ENCODE results near the gene N4BP2L1. TPM values are rescaled to one million over a fixed set of nuclear protein-coding genes. Genes with fewer than 3 reads are reported as not detected.

The N4BP2L1 gene
- total RNA-seq, 1 donor from 2014 or later, result 1.2 TPM

GRCh38 chr13:32474999-32475792 is 47.3 kb upstream of the N4BP2L1 start:
- Histone ChIP-seq H3K27ac (no peak overlapping the region), H4K20me1 (ENCODE audit: low read depth) (no peaks in the 10 kb centered on the region), H3K79me2 (ENCODE audit: low read depth) (no peaks in the 10 kb centered on the region), H3F3A (ENCODE audit: low read depth) (no peaks in the 10 kb centered on the region), H3K4me3 (no peak overlapping the region), H3K4me1 (peaks cover 17% of the 10 kb centered on the region), H3K36me3 (no peaks in the 10 kb centered on the region), H3K27me3 (no peaks in the 10 kb centered on the region), H3K4me2 (no peak overlapping the region), H3K9me3 (ENCODE audit: low read depth) (no peaks in the 10 kb centered on the region), H2AFZ (replicated peaks) (peak overlapping the region; percentile 2), H3K9ac (no peak overlapping the region)
- peak; percentile 7 for DNase-seq (ENCODE audit: low spot score)
- Mint-ChIP-seq H3K27me3 (ENCODE audit: insufficient read depth, low read depth) (no peaks in the 10 kb centered on the region), H3K27ac (no peak overlapping the region), H3K9me3 (no peaks in the 10 kb centered on the region), H3K4me3 (no peak overlapping the region), H3K36me3 (no peaks in the 10 kb centered on the region), H3K4me1 (no peaks in the 10 kb centered on the region)
- TF ChIP-seq CTCF (IDR thresholded peaks at IDR 0.05), result no peak
- no peak for TF ChIP-seq EZH2phosphoT487 (IDR thresholded peaks at IDR 0.05)
- TF ChIP-seq EZH2 (IDR thresholded peaks at IDR 0.05), result no peak

- Histone ChIP-seq H3K79me2 (ENCODE audit: low read depth) (no peaks in the 10 kb centered on the region), H4K20me1 (ENCODE audit: low read depth) (no peaks in the 10 kb centered on the region), H3K4me2 (no peak overlapping the region), H3K9me3 (ENCODE audit: low read depth) (no peaks in the 10 kb centered on the region), H2AFZ (replicated peaks) (no peak overlapping the region), H3K27me3 (no peaks in the 10 kb centered on the region), H3F3A (ENCODE audit: low read depth) (no peaks in the 10 kb centered on the region), H3K27ac (no peak overlapping the region), H3K36me3 (no peaks in the 10 kb centered on the region), H3K9ac (no peak overlapping the region), H3K4me1 (peaks cover 17% of the 10 kb centered on the region), H3K4me3 (no peak overlapping the region)
- Mint-ChIP-seq H3K27ac (no peak overlapping the region), H3K9me3 (no peaks in the 10 kb centered on the region), H3K36me3 (no peaks in the 10 kb centered on the region), H3K4me1 (no peaks in the 10 kb centered on the region), H3K4me3 (no peak overlapping the region), H3K27me3 (ENCODE audit: insufficient read depth, low read depth) (no peaks in the 10 kb centered on the region)
- no peak for TF ChIP-seq EZH2phosphoT487 (IDR thresholded peaks at IDR 0.05)
- no peak for TF ChIP-seq CTCF (IDR thresholded peaks at IDR 0.05)
- no peak for TF ChIP-seq EZH2 (IDR thresholded peaks at IDR 0.05)
- DNase-seq (ENCODE audit: low spot score), result no peak
Measured at GRCh38 chr13:32473650-32474049, 45.7 kb upstream of the N4BP2L1 start.

- no peak overlapping the region for H3K27ac Mint-ChIP-seq
- H3K36me3 Mint-ChIP-seq, result no peaks in the 10 kb centered on the region
- H2AFZ ChIP-seq (replicated peaks), result no peak overlapping the region
- H3K9me3 ChIP-seq (ENCODE audit: low read depth), result no peaks in the 10 kb centered on the region
- no peak for TF ChIP-seq EZH2 (IDR thresholded peaks at IDR 0.05)
- no peak for TF ChIP-seq CTCF (IDR thresholded peaks at IDR 0.05)
- TF ChIP-seq EZH2phosphoT487 (IDR thresholded peaks at IDR 0.05), result no peak
- DNase-seq (ENCODE audit: low spot score), result no peak
- H3K4me2 ChIP-seq, result no peak overlapping the region
- no peaks in the 10 kb centered on the region for H3K9me3 Mint-ChIP-seq
- H3K4me3 ChIP-seq, result no peak overlapping the region
- H4K20me1 ChIP-seq (ENCODE audit: low read depth), result no peaks in the 10 kb centered on the region
- H3F3A ChIP-seq (ENCODE audit: low read depth), result no peaks in the 10 kb centered on the region
- no peaks in the 10 kb centered on the region for H3K79me2 ChIP-seq (ENCODE audit: low read depth)
- H3K36me3 ChIP-seq, result no peaks in the 10 kb centered on the region
- no peaks in the 10 kb centered on the region for H3K27me3 ChIP-seq
- no peaks in the 10 kb centered on the region for H3K4me1 Mint-ChIP-seq
- no peak overlapping the region for H3K9ac ChIP-seq
- no peak overlapping the region for H3K4me3 Mint-ChIP-seq
- H3K27ac ChIP-seq, result no peak overlapping the region
- no peaks in the 10 kb centered on the region for H3K27me3 Mint-ChIP-seq (ENCODE audit: insufficient read depth, low read depth)
- peaks cover 17% of the 10 kb centered on the region for H3K4me1 ChIP-seq
Measured at GRCh38 chr13:32472194-32472621, 44.3 kb upstream of the N4BP2L1 start.

Data from neural progenitor cell (in vitro differentiated cells).